LoVo (cell line): ENCODE results near the gene TENT5C.
"Not testable (repeated sequence)": the region's sequence is repeated elsewhere in the genome, so short reads cannot be mapped to it uniquely, and the experiment has no call there.

Source experiments
- DNase-seq: peaks from one replicate; pipeline ENCODE4 v3.0.0-alpha.2; 2016; ENCODE audit warnings: low spot score

TENT5C gene

GRCh38 chr1:117605774-117606648, at the start of gene TENT5C:
TSS of gene TENT5C (plus strand) at chr1:117606048. CDS start at chr1:117622869, 16,821 bp downstream.
- peak; percentile 96 for DNase-seq

GRCh38 chr1:117556341-117556740, 49.5 kb upstream of the TENT5C start:
- no peak for DNase-seq

GRCh38 chr1:117556976-117557375, 48.9 kb upstream of the TENT5C start:
- no peak for DNase-seq

GRCh38 chr1:117558451-117558850, 47.4 kb upstream of the TENT5C start:
- not testable (repeated sequence) for DNase-seq

GRCh38 chr1:117559139-117559538, 46.7 kb upstream of the TENT5C start:
- no peak for DNase-seq

GRCh38 chr1:117559985-117560384, 45.9 kb upstream of the TENT5C start:
- no peak for DNase-seq

- no peak for DNase-seq
Observed at GRCh38 chr1:117561071-117561470, 44.8 kb upstream of the TENT5C start.

- no peak for DNase-seq
Observed at GRCh38 chr1:117561551-117561950, 44.3 kb upstream of the TENT5C start.

GRCh38 chr1:117562581-117563491, 43.0 kb upstream of the TENT5C start:
- DNase-seq: no peak

GRCh38 chr1:117563492-117563875, 42.4 kb upstream of the TENT5C start:
- no peak for DNase-seq

GRCh38 chr1:117564227-117565075, 41.4 kb upstream of the TENT5C start:
- DNase-seq: no peak

- no peak for DNase-seq
Observed at GRCh38 chr1:117565076-117565556, 40.7 kb upstream of the TENT5C start.

GRCh38 chr1:117565745-117566455, 39.9 kb upstream of the TENT5C start:
- no peak for DNase-seq

GRCh38 chr1:117566556-117566955, 39.3 kb upstream of the TENT5C start:
- no peak for DNase-seq

GRCh38 chr1:117567435-117567834, 38.4 kb upstream of the TENT5C start:
- no peak for DNase-seq

GRCh38 chr1:117567976-117568375, 37.9 kb upstream of the TENT5C start:
- no peak for DNase-seq

GRCh38 chr1:117568999-117569398, 36.8 kb upstream of the TENT5C start:
- no peak for DNase-seq

- DNase-seq: no peak
Observed at GRCh38 chr1:117569856-117570255, 36.0 kb upstream of the TENT5C start.

GRCh38 chr1:117570988-117571409, 34.8 kb upstream of the TENT5C start:
- peak; percentile 14 for DNase-seq

GRCh38 chr1:117571496-117571895, 34.4 kb upstream of the TENT5C start:
- no peak for DNase-seq

- DNase-seq: no peak
Observed at GRCh38 chr1:117572546-117572945, 33.3 kb upstream of the TENT5C start.
